DMS153 treated with DMSO at 0.1 percent for 48 hours (cell line): ENCODE data around the gene PNKD.
A peak's percentile ranks its signal among the peaks of the same experiment; 100 is the strongest.
"Not testable (repeated sequence)": the region's sequence is repeated elsewhere in the genome, so short reads cannot be mapped to it uniquely, and the experiment has no call there.

Experiments
- DNase-seq: peaks from one replicate; lab custom pipeline; 2025; ENCODE audit not compliant: unreplicated experiment; lab: John Stamatoyannopoulos, UW

The PNKD gene

GRCh38 chr2:218314764-218315163 is 44.4 kb downstream of the PNKD start:
- DNase-seq = not testable (repeated sequence)

DNA sequence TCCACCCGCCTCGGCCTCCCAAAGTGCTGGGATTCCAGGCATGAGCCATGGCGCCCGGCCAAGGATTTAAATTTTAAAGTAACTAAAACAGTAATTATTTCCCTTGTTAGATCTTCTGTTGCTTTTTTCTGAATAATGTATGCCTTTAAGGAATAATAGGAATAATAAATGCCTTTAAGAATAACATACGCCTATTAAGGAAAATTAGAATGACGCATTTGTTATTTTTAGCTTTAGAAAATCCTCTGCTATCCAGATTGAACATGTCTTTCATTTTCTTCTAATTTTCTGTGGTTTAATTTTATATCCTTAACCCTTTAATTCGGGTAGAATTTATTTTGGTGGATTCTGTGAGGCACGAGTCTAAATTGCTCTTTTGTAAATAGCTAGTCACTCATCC is 45.1 kb downstream of the PNKD start:
- DNase-seq = no peak

- no peak for DNase-seq
Measured at GRCh38 chr2:218317303-218317630, 46.9 kb downstream of the PNKD start.

- no peak for DNase-seq
Measured at GRCh38 chr2:218317835-218318234, 47.5 kb downstream of the PNKD start.

GRCh38 chr2:218318241-218318640 is 47.9 kb downstream of the PNKD start:
- no peak for DNase-seq

DNA sequence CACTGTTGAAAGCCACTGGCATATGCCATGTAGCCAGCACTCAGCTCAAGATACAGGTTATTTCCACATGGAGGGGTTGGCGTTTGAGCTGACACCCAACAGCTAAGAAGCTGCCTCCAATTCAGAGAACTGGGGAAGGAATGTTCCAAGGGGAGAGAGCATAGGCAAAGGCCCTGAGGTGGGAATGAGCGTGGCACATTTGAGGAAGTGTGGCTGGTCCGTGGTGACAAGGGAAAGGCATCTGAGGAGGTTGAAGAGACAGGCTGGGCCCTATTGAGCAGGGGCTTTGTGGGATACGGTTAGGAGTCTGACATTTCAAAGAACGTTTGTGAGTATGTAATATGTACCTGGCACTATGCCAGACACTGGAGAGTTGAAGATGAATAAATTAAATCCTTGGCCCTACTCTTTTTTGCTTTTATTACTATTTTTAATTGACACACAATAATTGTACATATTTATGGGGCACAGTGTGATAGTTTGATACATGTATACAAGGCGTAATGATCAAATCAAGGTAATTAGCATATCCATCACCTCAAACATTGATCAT is 49.6 kb downstream of the PNKD start:
- DNase-seq = no peak

GRCh38 chr2:218320704-218321336 is 50.5 kb downstream of the PNKD start:
- no peak for DNase-seq

DNA sequence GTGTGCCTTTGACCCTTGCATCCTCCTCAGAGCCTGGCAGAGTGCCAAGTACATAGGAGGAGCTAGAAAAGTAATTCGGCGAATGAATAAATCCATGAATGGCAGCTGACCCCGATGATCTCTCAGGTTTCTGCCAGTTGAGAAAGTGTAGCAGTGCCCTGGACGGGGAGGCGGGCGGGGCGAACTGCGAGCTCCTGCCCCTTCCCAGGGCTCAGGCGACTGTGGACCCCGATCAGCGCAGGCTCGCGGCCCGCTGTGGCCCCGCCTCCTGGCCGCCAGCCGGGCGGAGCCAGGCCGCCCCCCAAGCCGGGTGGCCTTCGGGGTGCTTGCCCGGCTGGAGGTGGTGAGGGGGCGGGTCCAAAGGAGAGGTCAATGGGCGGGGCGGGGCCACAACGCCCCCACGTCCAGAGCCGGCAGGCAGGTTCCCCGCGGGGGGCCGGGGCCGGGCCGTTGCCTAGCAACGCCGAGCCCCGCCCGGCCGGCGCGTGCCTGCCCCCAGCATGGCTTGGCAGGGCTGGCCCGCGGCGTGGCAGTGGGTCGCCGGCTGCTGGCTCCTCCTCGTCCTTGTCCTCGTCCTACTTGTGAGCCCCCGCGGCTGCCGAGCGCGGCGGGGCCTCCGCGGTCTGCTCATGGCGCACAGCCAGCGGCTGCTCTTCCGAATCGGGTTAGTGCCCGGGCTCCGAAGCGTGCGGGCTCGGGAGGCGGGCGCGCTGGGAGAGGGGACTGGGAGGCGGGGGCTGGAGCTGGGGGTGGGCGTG is 52.6 kb downstream of the PNKD start:
- peak; percentile 20 for DNase-seq

GRCh38 chr2:218323526-218324472 is 53.5 kb downstream of the PNKD start:
- no peak for DNase-seq

DNA sequence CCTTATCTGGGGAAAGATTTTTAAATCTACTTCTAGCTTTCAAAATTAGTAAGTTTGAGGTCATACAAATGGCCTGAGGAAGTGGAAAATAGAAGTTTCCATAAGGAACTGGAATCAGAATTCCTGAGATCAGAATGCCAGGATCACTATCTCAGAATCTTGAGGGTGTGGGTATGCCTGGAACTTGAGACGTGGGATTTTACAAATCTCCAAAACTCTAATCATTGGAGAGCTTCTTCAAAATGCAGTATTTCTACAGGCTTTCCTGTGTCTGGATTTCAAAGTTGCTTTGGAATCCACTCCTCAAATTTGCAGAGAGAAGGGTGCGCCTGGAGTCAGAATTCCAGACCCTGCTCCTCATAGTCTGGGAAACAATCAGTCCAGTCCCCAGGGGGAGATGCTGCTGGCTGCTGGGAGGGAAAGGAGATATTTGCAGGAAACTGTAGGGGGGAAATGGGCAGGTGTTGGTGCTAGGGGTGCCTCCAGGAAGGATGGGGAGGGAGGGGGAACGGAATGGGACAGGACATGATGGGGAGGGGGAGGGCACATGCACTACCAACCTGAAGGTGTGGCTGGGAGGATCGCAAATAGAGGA is 55.3 kb downstream of the PNKD start:
- no peak for DNase-seq

- DNase-seq = no peak
Measured at GRCh38 chr2:218326315-218326714, 56.0 kb downstream of the PNKD start.

DNA sequence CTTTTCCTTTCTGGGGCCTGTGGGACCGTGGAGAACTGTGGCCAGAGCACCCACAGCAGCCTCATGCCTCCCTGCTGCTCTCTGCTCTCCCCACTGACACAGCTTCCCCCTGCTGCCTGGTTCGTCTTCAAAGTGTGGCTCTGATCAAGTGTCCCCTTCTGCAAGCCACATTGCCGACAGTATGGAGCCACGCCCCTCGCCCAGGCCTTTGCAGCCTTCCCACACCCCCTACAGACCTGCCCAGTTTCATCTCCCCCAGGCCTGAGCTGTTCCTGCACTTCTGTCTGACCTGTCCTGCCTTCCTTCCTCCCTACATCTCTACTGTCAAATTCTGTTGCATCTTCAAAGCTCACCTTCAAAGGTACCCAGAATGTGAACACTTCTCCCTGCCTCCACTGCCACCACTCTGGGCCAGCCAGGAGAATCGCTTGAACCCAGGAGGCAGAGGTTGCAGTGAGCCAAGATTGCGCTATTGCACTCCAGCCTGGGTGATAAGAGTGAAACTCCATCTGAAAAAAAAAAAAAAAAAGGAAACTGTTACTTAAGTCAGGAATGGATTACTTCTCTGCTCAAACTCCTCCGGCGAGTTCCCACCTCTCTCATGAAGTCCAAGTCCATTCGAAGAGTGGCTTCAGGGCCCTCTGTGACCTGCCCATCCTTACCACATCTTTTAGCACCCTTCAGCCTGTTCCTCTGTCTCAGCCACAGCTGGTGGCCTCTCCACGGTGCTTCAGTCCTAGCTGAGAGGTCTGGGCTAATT is 57.3 kb downstream of the PNKD start:
- DNase-seq = no peak

DNA sequence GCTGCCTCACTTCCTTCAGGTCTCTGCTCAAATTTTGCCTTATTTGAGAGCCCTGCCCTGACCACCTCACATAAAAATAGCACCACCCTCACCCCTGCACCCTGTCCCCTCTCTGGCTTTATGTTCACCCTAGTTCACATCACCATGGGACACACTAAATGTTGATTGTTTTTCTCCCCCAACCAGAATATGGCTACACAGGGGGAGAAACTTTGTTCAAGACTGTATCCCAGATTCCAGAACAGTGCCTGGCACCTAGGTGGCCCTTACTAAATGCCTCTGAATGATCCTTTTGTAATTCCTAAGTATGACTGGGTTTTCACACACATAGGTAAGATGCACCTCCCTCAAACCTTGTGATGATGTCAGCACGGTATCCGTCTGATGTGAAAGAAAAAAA is 58.0 kb downstream of the PNKD start:
- no peak for DNase-seq

DNA sequence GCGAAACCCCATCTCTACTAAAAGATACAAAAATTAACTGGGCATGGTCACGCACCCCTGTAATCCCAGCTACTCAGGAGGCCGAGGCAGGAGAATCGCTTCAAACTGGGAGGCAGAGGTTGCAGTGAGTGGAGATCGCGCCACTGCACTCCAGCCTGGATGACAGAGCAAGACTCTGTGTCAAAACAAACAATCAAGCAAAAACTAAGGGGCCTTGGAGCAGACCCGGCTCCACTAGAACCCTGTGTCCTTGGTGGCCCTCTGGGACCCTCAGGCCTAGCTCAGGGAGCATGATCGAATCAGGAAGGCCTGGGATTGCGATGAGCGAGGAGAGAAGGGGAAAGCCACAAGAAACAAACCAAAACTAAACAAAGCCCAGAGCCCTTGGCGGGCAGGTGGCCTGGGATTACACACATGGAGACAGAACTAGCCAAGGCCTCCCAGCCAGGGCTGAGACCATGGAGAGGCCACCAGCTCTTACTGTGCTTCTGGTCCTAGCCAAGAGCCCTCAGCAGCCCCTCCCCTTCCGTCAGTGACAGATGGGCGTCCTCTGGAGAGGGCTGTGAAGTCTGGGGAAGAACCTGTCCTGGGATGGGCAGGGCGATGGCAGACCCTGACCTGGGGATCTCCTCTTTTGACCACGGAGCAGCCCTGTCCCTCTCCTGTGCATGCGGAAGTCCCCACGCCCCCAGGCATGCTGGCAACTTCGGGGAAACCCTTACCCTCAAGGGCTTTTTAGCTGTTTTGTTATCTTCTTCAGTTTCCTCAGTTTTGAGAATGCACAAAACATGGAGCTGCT is 58.9 kb downstream of the PNKD start:
- no peak for DNase-seq

- DNase-seq = no peak
Measured at GRCh38 chr2:218329826-218330593, 59.7 kb downstream of the PNKD start.

GRCh38 chr2:218331745-218332144 is 61.4 kb downstream of the PNKD start:
- no peak for DNase-seq

- DNase-seq = no peak
Measured at GRCh38 chr2:218332288-218332687, 62.0 kb downstream of the PNKD start.

DNA sequence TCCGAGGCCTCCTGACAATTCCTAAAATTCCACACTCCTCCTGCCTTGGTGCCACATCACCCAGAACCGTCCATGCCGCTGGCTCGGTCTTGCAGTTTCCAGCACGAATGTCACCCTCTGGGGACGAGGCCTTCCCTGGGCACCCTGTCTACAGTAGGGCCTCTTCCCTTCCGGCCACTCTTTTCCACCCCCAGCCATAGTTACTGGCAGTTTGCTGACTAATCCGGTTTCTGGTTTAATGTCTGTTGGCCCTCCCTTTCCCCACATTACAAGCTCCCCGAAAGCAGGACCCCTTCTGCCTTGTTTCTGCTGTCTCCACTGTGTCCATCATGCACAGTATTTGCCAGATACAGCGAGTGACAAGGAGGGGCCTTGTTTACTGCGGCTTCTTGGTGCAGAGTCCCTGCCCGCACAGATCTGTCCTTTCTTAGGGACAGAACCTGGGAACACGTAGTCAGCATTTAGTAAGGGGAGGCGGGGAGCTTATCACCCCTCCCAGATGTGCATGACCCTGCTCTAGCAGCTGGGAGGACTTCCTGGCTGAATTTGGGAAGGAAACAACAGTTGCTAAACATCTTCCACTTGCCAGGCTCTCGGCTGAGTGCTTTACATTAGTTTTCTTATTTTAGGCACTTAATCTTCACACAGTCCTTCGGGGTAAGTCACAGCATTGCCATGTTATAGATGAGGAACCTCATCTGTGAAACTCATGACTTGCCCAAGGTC is 62.8 kb downstream of the PNKD start:
- no peak for DNase-seq
